ENCODE measurements around the gene FAM76A.

GRCh38 chr1:27779122-27779521 is 53.4 kb downstream of the FAM76A start:
- no peak for TF ChIP-seq POLR2A (IDR thresholded peaks at IDR 0.05; ENCODE audit: low read depth, low read length)
- TF ChIP-seq PAX5 (IDR thresholded peaks at IDR 0.05; ENCODE audit: insufficient read depth, low read length, severe bottlenecking) = no peak
- TF ChIP-seq POLR2AphosphoS5 (IDR thresholded peaks at IDR 0.05; ENCODE audit: low read depth, low read length) = no peak

All from GM12891 (cell line).